Trophoblast cell (in vitro differentiated cells and primary cell): ENCODE data around the gene UBE2E1.
"Not testable (repeated sequence)": the region's sequence is repeated elsewhere in the genome, so short reads cannot be mapped to it uniquely, and the experiment has no call there.

Experiments used
- DNase-seq, 2 donors: peaks; one replicate each; pipeline ENCODE4 v3.0.0-alpha.2; 2016
- H2AFZ ChIP-seq: 2 replicates; pipeline ENCODE4 v1.6.1; 2013; ENCODE audit warnings: low read length, moderate library complexity, mild to moderate bottlenecking; ENCODE audit not compliant: insufficient read depth, poor library complexity
- H2AK5ac ChIP-seq: 2 replicates; pipeline ENCODE4 v1.6.1; 2013; ENCODE audit warnings: mild to moderate bottlenecking, low read length
- H2BK120ac ChIP-seq: 2 replicates; pipeline ENCODE4 v1.6.1; 2013; ENCODE audit warnings: low read length, mild to moderate bottlenecking, moderate library complexity; ENCODE audit not compliant: insufficient read depth, poor library complexity
- H2BK12ac ChIP-seq: 2 replicates; pipeline ENCODE4 v1.6.1; 2013; ENCODE audit warnings: mild to moderate bottlenecking, low read length, moderate library complexity
- H2BK5ac ChIP-seq: 2 replicates; pipeline ENCODE4 v1.6.1; 2013; ENCODE audit warnings: low read length, low read depth, moderate library complexity, mild to moderate bottlenecking; ENCODE audit not compliant: poor library complexity
- H3K14ac ChIP-seq: 2 replicates; pipeline ENCODE4 v1.6.1; 2013; ENCODE audit warnings: mild to moderate bottlenecking, low read length
- H3K18ac ChIP-seq: 2 replicates; pipeline ENCODE4 v1.6.1; 2013; ENCODE audit warnings: mild to moderate bottlenecking, low read length
- H3K23ac ChIP-seq: 2 replicates; pipeline ENCODE4 v1.6.1; 2013; ENCODE audit warnings: low read length
- H3K27ac ChIP-seq: 2 replicates; pipeline ENCODE4 v1.5.1; 2013; ENCODE audit warnings: low read depth, mild to moderate bottlenecking, inconsistent platforms, low read length, moderate library complexity
- H3K27me3 ChIP-seq: 2 replicates; pipeline ENCODE4 v1.6.1; 2013; ENCODE audit warnings: inconsistent platforms, mild to moderate bottlenecking, low read length, moderate library complexity; ENCODE audit not compliant: insufficient read depth
- H3K36me3 ChIP-seq, 2 experiments: 1 replicate in 1 of 2; 2 replicates in 1 of 2; pipeline ENCODE4 v1.6.1; 2013; ENCODE audit warnings: low read length in 2 of 2, mild to moderate bottlenecking in 2 of 2, moderate library complexity in 1 of 2; ENCODE audit not compliant: insufficient read depth in 2 of 2, control insufficient read depth in 1 of 2
- H3K4ac ChIP-seq: 2 replicates; pipeline ENCODE4 v1.6.1; 2013; ENCODE audit warnings: low read depth, mild to moderate bottlenecking, low read length, moderate library complexity
- H3K4me1 ChIP-seq, 2 experiments: 1 replicate in 1 of 2; 2 replicates in 1 of 2; pipeline ENCODE4 v1.6.1; 2013; ENCODE audit warnings: low read length in 2 of 2, mild to moderate bottlenecking in 2 of 2, moderate library complexity in 1 of 2; ENCODE audit not compliant: insufficient read depth in 2 of 2, control insufficient read depth in 1 of 2
- H3K4me2 ChIP-seq: 2 replicates; pipeline ENCODE4 v1.6.1; 2013; ENCODE audit warnings: inconsistent platforms, mild to moderate bottlenecking, low read length, moderate library complexity
- H3K4me3 ChIP-seq: 2 replicates; pipeline ENCODE4 v1.5.1; 2013; ENCODE audit warnings: mild to moderate bottlenecking, low read depth, low read length, inconsistent platforms
- H3K79me1 ChIP-seq: one replicate; pipeline ENCODE4 v1.6.1; 2013; ENCODE audit warnings: low read length
- H3K79me2 ChIP-seq: 2 replicates; pipeline ENCODE4 v1.6.1; 2013; ENCODE audit warnings: low read length, mild to moderate bottlenecking; ENCODE audit not compliant: control insufficient read depth, insufficient read depth, poor library complexity
- H3K9ac ChIP-seq: 2 replicates; pipeline ENCODE4 v1.6.1; 2013; ENCODE audit warnings: mild to moderate bottlenecking, low read length
- H3K9me3 ChIP-seq: 2 replicates; pipeline ENCODE4 v1.6.1; 2013; ENCODE audit warnings: low read depth, mild to moderate bottlenecking, control low read depth, inconsistent platforms, low read length; ENCODE audit not compliant: insufficient read depth
- H4K12ac ChIP-seq: 2 replicates; pipeline ENCODE4 v1.6.1; 2013; ENCODE audit warnings: low read depth, mild to moderate bottlenecking, low read length, moderate library complexity
- H4K8ac ChIP-seq: 2 replicates; pipeline ENCODE4 v1.6.1; 2013; ENCODE audit warnings: low read depth, mild to moderate bottlenecking, low read length, moderate library complexity
- H4K91ac ChIP-seq: one replicate; pipeline ENCODE4 v1.6.1; 2013; ENCODE audit warnings: low read depth, mild to moderate bottlenecking, low read length, moderate library complexity
- WGBS: extraction: QIAGEN DNeasy Blood & Tissue Kit; methylation state at CpG from one replicate; pipeline ENCODE4 v1.1.7; 2013; ENCODE audit warnings: missing lambda C conversion rate; ENCODE audit not compliant: insufficient read length, insufficient coverage; ENCODE audit errors: extremely low coverage; 5-methylcytosine and 5-hydroxymethylcytosine counted together

The UBE2E1 gene

GRCh38 chr3:23840521-23840920 lies 34.8 kb downstream of the UBE2E1 start:
- Histone ChIP-seq H4K12ac (no peak overlapping the region), H2BK12ac (no peak overlapping the region), H4K8ac (no peak overlapping the region), H2BK5ac (no peak overlapping the region), H3K27ac (no peak overlapping the region), H3K23ac (no peak overlapping the region), H4K91ac (no peak overlapping the region), H2AK5ac (no peak overlapping the region), H3K27me3 (no peaks in the 10 kb centered on the region), H3K14ac (no peak overlapping the region), H3K36me3 (no peaks in the 10 kb centered on the region), H3K18ac (no peak overlapping the region), H2BK120ac (no peak overlapping the region), H3K79me2 (no peaks in the 10 kb centered on the region), H3K9ac (no peak overlapping the region), H3K79me1 (no peaks in the 10 kb centered on the region), H3K4ac (peak overlapping the region; percentile 6), H3K9me3 (no peaks in the 10 kb centered on the region), H2AFZ (no peak overlapping the region), H3K4me1 (peaks cover 0 to 2% of the 10 kb centered on the region in 2 experiments), H3K4me3 (no peak overlapping the region), H3K4me2 (no peak overlapping the region)
- no peak for DNase-seq
- no CpG with 5 or more reads among the region's 5 CpGs for WGBS

DNA sequence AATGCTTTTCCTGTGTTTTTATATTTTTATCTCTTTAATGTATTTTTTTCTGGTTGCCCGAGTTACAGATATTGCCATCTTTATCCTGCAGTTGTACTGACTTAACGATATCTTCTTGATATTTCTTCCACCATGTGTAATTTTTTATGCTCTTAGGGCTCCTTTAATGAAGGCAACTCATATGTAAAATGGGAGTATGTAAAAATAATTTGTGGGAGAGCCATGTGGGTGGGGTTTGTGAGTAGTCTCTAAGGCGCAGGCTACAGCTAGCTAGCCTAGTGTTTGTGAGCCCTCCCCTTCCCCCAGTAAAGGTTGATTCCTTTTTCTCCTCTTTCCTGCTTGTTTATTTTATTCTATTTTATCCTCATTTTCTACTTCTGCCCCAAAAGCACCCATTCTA lies 38.1 kb downstream of the UBE2E1 start:
- peaks cover 0 to 4% of the 10 kb centered on the region in 2 experiments for H3K4me1 ChIP-seq
- no peak overlapping the region for H3K14ac ChIP-seq
- no peak for DNase-seq
- no peak overlapping the region for H3K4me3 ChIP-seq
- no peaks in the 10 kb centered on the region for H3K79me2 ChIP-seq
- H3K9ac ChIP-seq: no peak overlapping the region
- no peak overlapping the region for H2BK5ac ChIP-seq
- no CpG with 5 or more reads among the region's 3 CpGs for WGBS
- H2BK12ac ChIP-seq: no peak overlapping the region
- no peak overlapping the region for H3K27ac ChIP-seq
- no peak overlapping the region for H2AK5ac ChIP-seq
- no peak overlapping the region for H3K4ac ChIP-seq
- no peak overlapping the region for H3K18ac ChIP-seq
- H3K23ac ChIP-seq: no peak overlapping the region
- no peak overlapping the region for H3K4me2 ChIP-seq
- no peaks in the 10 kb centered on the region for H3K79me1 ChIP-seq
- no peaks in the 10 kb centered on the region for H3K9me3 ChIP-seq
- no peak overlapping the region for H4K91ac ChIP-seq
- no peak overlapping the region for H2AFZ ChIP-seq
- H2BK120ac ChIP-seq: no peak overlapping the region
- no peak overlapping the region for H4K12ac ChIP-seq
- no peak overlapping the region for H4K8ac ChIP-seq
- no peaks in the 10 kb centered on the region for H3K36me3 ChIP-seq
- no peaks in the 10 kb centered on the region for H3K27me3 ChIP-seq

- H3K4me2 ChIP-seq: no peak overlapping the region
- no peak overlapping the region for H3K23ac ChIP-seq
- H3K4me1 ChIP-seq: peaks cover 0 to 3% of the 10 kb centered on the region in 2 experiments
- H3K14ac ChIP-seq: no peak overlapping the region
- H3K36me3 ChIP-seq: no peaks in the 10 kb centered on the region
- H3K9me3 ChIP-seq: no peaks in the 10 kb centered on the region
- H2BK12ac ChIP-seq: no peak overlapping the region
- H3K9ac ChIP-seq: no peak overlapping the region
- no peak overlapping the region for H3K4ac ChIP-seq
- no peak overlapping the region for H2BK5ac ChIP-seq
- H3K79me2 ChIP-seq: no peaks in the 10 kb centered on the region
- no peak overlapping the region for H2AFZ ChIP-seq
- no peak overlapping the region for H4K91ac ChIP-seq
- no CpG with 5 or more reads among the region's 5 CpGs for WGBS
- H4K8ac ChIP-seq: no peak overlapping the region
- no peak overlapping the region for H2BK120ac ChIP-seq
- H3K18ac ChIP-seq: no peak overlapping the region
- no peak overlapping the region for H3K27ac ChIP-seq
- no peaks in the 10 kb centered on the region for H3K27me3 ChIP-seq
- H3K4me3 ChIP-seq: no peak overlapping the region
- peak in 1 of 2 donors; percentile 15 for DNase-seq
- no peaks in the 10 kb centered on the region for H3K79me1 ChIP-seq
- no peak overlapping the region for H2AK5ac ChIP-seq
- no peak overlapping the region for H4K12ac ChIP-seq
Measured at GRCh38 chr3:23845326-23846216, 39.8 kb downstream of the UBE2E1 start.

GRCh38 chr3:23849462-23849861 lies 43.7 kb downstream of the UBE2E1 start:
- not testable (repeated sequence) for DNase-seq, H3K79me1 ChIP-seq, H2BK5ac ChIP-seq, H4K12ac ChIP-seq, H3K9ac ChIP-seq, H3K23ac ChIP-seq, H3K27ac ChIP-seq, H4K91ac ChIP-seq, H4K8ac ChIP-seq, H3K18ac ChIP-seq, H3K79me2 ChIP-seq, H2BK120ac ChIP-seq, H3K9me3 ChIP-seq, H3K14ac ChIP-seq, H3K4me1 ChIP-seq, H3K27me3 ChIP-seq, H2BK12ac ChIP-seq, H3K36me3 ChIP-seq, H3K4me3 ChIP-seq, H2AFZ ChIP-seq, H3K4me2 ChIP-seq, H2AK5ac ChIP-seq, H3K4ac ChIP-seq
- WGBS: no CpG with 5 or more reads among the region's 2 CpGs
